NT2/D1 (cell line): Measurements from ENCODE around the gene SRC.

Experiments used
- DNase-seq: peaks from one replicate; pipeline ENCODE4 v3.0.0-alpha.2; 2011; ENCODE audit warnings: low read depth, low spot score
- H3K27me3 ChIP-seq: 2 replicates; pipeline ENCODE4 v1.6.0; 2011; ENCODE audit warnings: mild to moderate bottlenecking; ENCODE audit not compliant: insufficient read length, insufficient read depth
- H3K36me3 ChIP-seq: 2 replicates; pipeline ENCODE4 v1.6.1; 2011; ENCODE audit warnings: mild to moderate bottlenecking, low read length, mixed read lengths; ENCODE audit not compliant: insufficient read depth, insufficient read length
- H3K4me1 ChIP-seq: 2 replicates; pipeline ENCODE4 v1.5.1; 2011; ENCODE audit not compliant: insufficient read depth, insufficient read length
- H3K4me3 ChIP-seq: 2 replicates; pipeline ENCODE4 v1.5.1; 2011; ENCODE audit warnings: low read depth; ENCODE audit not compliant: insufficient read length
- H3K9ac ChIP-seq: 2 replicates; pipeline ENCODE4 v1.6.0; 2011; ENCODE audit warnings: low read depth; ENCODE audit not compliant: insufficient read length
- H3K9me3 ChIP-seq: 2 replicates; pipeline ENCODE4 v1.5.1; 2011; ENCODE audit warnings: mild to moderate bottlenecking, low read length; ENCODE audit not compliant: insufficient read depth
- SUZ12 ChIP-seq: IDR thresholded peaks from 2 replicates; pipeline ENCODE4 v1.6.1; 2011; ENCODE audit not compliant: insufficient read length, insufficient read depth; ENCODE audit errors: extremely low read depth
- YY1 ChIP-seq: IDR thresholded peaks from 2 replicates; pipeline ENCODE4 v1.6.1; 2011; ENCODE audit not compliant: insufficient read length, insufficient read depth
- ZNF274 ChIP-seq: IDR thresholded peaks from 2 replicates; pipeline ENCODE4 v1.6.1; 2011; ENCODE audit warnings: mild to moderate bottlenecking, low read depth, low read length

The SRC gene

DNA sequence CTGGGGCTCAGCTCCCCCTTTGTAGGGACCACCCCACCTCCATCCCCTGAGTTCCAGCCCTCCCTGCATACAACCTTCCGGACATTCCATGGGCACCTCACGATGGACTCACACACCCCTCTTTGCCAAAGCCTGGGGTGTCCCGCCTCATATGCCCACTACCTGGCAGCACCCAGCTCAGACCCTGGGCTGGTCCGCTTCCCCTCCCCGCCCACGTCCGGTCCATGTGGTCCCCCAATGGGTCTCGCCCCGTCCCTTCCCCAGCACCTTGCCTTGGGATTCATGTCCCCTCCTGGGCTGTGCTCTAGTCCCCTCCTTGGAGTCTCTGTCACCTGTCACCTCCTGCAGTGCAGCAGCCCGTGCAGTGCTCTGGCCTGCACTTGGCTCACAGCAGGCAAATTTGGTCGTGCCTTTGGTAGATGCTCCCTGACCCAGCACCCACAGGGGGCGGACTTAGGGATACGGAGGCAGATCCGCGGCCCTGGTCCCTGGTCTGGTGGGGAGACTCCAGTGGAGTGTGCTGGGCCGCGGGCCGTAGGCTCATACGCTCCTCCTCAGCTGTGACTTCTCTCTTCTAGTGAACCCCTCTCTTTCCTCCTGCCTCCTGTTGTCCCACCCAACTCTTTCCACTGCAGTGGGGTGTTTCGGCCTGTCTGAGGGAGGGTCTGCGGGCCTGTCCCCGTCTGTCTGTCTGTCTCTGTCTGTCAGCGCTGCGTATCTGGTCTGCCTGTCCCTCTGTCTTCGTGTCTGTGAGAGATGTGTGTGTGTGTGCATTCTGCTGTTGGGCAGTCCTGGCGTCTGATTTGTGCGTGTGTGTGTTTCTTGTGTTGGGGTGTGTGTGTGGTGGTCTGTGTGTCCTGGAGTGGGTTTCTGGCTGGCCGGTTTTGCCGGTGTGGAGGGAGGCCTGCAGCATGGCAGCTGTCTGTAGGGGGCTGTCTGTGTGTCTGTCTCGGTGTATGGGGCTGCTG, 69.5 kb downstream of the SRC start:
- H3K27me3 ChIP-seq, result no peaks in the 10 kb centered on the region
- no peaks in the 10 kb centered on the region for H3K9me3 ChIP-seq
- H3K4me1 ChIP-seq, result peaks cover 33% of the 10 kb centered on the region
- H3K36me3 ChIP-seq, result no peaks in the 10 kb centered on the region
- TF ChIP-seq SUZ12 (no peak), YY1 (no peak), ZNF274 (no peak)
- H3K4me3 ChIP-seq, result no peak overlapping the region
- DNase-seq, result no peak
- peak overlapping the region; percentile 47 for H3K9ac ChIP-seq

DNA sequence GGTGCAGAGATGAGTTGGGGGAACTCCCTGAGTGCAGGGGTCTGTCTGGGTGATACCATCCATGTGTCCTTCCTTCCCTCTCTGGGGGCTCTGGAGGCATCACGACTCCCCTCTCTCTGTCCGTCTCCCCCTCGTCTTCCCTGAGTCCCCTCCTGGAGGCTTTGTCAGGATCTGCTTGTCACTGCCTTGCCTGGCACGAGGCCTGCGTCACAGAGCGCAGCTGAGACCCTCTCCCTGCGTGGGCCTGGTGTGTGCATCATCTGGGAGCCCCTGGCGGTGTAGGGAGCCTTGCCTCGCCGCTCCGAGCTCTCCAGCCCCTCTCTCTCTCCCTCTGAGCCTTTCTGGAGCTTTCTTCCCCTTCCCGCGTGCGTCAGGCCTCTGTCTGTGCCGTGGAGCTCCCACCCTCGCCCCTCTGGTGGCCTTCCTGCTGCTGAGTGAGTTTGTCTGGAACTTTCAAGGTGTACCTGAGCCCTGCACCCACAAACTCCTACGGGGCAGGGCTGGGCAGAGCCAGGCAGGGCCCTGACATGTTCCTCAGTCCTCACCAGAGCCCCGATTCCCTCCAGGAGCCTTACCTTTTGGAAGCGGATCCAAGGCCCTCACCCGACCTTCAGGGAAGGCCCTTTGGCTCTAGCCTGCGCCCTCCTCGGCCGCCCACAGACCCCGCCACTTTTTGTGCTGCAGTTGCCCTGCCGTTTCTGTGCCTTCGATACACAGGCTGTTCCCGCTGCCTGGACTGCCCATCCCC, 70.3 kb downstream of the SRC start:
- TF ChIP-seq YY1 (no peak), ZNF274 (no peak), SUZ12 (no peak)
- Histone ChIP-seq H3K4me3 (no peak overlapping the region), H3K4me1 (peaks cover 32% of the 10 kb centered on the region), H3K9ac (peak overlapping the region; percentile 47), H3K27me3 (no peaks in the 10 kb centered on the region), H3K36me3 (no peaks in the 10 kb centered on the region), H3K9me3 (no peaks in the 10 kb centered on the region)
- DNase-seq, result no peak

DNA sequence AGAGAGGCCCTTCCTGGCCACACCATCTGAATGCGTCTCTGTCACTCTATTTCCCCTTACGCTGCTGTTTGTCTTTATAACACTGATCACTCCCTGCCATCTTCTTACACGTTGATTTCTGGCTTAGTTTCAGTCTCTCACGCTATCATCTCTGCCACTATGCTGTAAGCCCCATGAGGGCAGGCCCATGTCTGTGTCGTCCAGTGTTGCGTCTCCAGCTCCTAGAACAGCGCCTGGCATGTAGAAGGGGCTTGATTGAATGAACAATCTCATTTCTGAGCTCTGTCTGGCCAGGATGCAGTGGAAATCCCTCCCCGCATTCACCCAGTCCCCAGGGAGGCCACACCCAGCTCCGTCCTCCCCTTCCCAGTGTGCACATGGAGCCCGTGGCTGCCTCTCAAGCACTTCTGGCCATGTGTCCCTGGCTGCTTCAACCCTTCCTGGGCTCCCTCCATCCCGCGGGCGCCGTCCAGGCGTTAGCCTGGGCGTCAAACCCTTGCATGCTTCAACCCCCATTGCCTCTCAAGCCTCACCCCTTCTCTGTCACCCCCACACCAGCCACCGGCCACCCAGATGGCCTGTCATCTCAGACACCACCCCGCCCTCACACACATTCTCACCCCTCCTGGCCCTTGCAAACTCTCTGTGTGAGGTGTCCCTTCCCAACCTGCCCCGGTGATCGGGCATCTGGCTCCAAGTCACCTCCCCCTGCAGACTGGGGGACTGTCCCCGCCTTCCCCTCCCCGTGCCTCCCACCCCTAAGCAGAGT, 71.1 kb downstream of the SRC start:
- TF ChIP-seq SUZ12 (no peak), YY1 (no peak), ZNF274 (no peak)
- Histone ChIP-seq H3K4me3 (no peak overlapping the region), H3K4me1 (peaks cover 27% of the 10 kb centered on the region), H3K27me3 (no peaks in the 10 kb centered on the region), H3K9ac (no peak overlapping the region), H3K36me3 (no peaks in the 10 kb centered on the region), H3K9me3 (no peaks in the 10 kb centered on the region)
- DNase-seq, result no peak

DNA sequence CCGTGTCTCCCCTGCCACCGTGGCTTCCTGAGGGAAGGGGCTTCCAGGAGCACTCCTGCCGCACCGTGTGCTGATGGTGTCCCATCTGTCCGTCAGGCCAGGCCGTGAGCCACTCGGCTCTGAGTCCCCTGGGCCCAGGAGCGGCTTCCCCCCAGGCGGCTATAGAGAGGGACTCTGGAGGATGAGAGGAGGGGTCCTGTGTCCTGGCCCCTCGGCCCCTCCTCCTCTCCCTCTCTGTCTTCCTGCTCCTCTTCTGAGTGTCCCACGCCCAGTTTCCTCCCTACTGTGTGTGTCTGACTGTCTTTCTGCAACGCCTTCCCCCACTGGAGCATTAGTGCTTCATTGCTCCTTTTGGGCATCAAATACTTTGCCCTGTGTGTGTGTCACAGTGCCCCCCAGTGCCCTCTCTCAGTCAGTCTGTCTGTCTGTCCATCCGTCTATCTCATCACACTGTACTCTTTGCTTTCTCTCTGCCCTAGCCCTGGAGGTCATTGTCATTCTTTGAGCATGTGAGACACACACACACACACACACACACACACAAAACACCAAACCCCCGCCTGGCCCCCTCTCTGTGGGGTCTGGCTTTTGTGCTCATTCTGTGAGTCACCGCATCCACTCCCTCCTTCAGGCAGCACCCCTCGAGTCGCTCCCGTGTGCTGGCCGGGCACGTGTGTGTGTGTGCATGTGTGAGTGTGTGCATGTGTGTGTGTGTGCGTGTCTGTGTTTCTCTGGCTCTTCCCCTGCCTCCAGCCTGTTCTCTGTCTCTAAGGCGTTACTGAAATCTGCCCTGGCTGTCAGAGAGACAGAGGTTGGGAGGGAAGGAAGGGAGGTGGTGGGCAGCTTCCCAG, 71.9 kb downstream of the SRC start:
- DNase-seq, result no peak
- no peaks in the 10 kb centered on the region for H3K9me3 ChIP-seq
- TF ChIP-seq YY1 (no peak), ZNF274 (no peak), SUZ12 (no peak)
- no peaks in the 10 kb centered on the region for H3K36me3 ChIP-seq
- H3K27me3 ChIP-seq, result no peaks in the 10 kb centered on the region
- peak overlapping the region; percentile 16 for H3K9ac ChIP-seq
- H3K4me1 ChIP-seq, result peaks cover 28% of the 10 kb centered on the region
- H3K4me3 ChIP-seq, result no peak overlapping the region

DNA sequence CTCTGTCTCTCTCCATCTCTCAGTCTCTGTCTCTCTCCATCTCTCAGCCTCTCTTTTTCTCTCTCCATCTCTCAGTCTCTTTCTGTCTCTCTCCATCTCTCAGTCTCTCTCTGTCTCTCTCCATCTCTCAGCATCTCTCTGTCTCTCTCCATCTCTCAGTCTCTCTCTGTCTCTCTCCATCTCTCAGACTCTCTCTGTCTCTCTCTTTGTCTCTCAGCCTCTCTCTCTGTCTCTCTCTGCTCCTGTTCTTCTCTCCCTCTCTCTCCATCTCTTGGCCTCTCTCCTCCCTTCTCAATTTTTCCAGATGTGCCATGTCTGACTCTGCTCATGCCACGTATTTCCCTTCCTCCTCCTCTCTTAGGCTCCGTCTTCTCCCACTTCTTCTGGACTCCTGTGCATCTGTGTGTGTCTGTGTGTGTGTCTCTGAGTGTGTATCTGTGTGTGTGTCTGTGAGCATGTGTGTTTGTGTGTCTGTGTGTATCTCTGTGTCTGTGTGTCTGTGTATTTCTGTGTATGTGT, 72.7 kb downstream of the SRC start:
- Histone ChIP-seq H3K4me3 (no peak overlapping the region), H3K9me3 (no peaks in the 10 kb centered on the region), H3K4me1 (peaks cover 34% of the 10 kb centered on the region), H3K27me3 (no peaks in the 10 kb centered on the region), H3K36me3 (no peaks in the 10 kb centered on the region), H3K9ac (no peak overlapping the region)
- TF ChIP-seq YY1 (no peak), ZNF274 (no peak), SUZ12 (no peak)
- no peak for DNase-seq

DNA sequence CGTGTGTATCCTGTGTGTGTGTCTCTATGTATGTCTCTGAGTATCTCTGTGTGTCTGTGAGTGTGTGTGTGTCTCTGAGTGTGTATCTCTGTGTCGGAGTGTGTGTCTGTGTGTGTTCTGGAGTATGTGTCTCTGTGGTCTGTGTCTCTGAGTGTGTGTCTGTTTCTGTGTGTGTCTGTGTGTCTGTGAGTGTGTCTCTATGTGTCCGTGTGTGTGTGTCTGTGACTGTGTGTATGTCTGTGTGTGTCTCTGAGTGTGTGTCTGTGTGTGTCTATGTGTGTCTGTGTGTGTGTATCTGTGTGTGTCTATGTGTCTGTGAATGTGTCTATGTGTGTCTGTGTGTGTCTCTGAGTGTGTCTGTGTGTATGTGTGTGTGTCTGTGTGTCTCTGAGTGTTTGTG, 73.4 kb downstream of the SRC start:
- no peak for DNase-seq
- Histone ChIP-seq H3K27me3 (no peaks in the 10 kb centered on the region), H3K4me1 (peaks cover 37% of the 10 kb centered on the region), H3K36me3 (no peaks in the 10 kb centered on the region), H3K9ac (no peak overlapping the region), H3K9me3 (no peaks in the 10 kb centered on the region), H3K4me3 (no peak overlapping the region)
- TF ChIP-seq ZNF274 (no peak), YY1 (no peak), SUZ12 (no peak)
